ENCODE data around the gene C1orf56.

The C1orf56 gene

DNA sequence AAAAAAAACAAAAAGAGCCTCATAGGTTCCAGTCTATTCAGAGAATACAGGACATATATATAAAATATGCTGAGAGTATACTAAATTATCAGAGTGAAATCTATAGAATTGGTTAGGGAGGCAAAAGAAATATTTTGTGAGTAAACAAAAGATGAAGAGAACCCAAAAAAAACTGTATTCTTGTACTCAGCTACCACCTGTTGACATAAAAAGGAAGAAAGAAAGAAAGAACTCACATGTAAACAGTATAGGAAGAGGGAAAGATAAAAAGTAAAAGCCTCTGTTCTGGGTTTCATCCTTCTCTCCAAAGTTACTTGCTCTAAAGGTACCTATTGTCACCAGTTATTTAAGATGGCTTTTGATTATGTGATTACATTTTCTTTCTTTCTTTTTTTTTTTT lies 21.1 kb upstream of the C1orf56 start:
- DNase-seq (ENCODE audit: low spot score) = no peak

DNA sequence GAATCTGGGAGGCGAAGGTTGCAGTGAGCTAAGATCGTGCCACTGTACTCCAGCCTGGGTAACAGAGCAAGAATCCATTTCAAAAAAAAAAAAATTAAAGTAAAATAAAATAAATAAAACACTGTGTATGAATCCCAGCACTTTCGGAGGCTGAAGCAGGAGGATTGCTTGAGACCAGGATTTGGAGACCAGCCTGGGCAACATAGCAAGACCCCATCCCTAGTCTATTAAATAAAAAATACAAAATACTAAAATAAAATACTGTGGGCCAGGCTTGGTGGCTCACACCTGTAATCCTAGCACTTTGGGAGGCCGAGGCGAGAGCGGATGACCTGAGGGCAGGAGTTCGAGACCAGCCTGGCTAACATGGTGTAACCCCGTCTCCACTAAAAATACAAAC lies 15.4 kb upstream of the C1orf56 start:
- DNase-seq (ENCODE audit: low spot score) = no peak

- DNase-seq (ENCODE audit: low spot score) = no peak
These were observed 12.4 kb upstream of the C1orf56 start for GRCh38 chr1:151035167-151035566.

DNA sequence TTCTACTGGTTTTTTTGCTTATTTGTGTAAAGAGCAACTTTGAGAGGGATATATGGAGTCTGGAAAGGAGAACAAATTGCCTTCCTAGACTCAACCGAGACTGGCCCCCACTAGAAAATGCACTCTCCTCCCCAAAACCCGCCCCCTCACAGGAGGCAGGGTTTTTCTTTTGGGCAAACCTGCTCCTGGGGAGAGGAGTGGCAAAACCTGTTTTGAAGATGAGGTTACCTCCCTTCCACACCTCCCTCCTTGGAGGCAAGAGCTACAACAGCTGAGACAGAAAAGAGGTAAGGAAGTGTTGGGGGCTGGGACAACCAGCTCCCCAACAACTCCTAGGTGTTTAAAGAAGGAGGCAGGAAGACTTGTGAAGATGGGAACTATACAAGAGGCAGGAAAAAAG lies 11.2 kb upstream of the C1orf56 start, which contains the start of gene BNIPL:
Gene BNIPL (plus strand): TSS at position 231 of the 400 bp plus-strand sequence. CDS start 140 bp downstream, at position 371.
- no peak for DNase-seq (ENCODE audit: low spot score)

DNA sequence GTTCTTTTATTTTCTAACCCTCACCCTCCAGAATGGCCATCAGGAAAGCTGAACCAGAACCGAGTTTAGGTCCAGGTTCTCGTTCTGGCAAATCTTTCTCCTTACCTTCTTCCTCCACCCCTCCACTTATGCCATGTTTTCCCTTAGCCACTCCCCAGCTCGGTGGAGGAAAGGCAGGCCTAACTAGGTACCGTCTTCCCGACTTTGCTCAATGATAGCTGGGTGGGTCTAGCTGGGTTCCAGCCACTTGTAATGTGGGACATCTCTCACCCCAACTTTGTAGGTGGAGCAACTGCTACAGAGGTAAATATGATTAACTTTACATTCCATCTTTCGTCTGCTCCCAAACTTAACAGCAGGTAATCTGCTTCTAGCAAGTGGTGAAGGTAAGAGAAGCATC lies 10.5 kb upstream of the C1orf56 start:
- DNase-seq (ENCODE audit: low spot score) = no peak

GRCh38 chr1:151039521-151039920 lies 8.0 kb upstream of the C1orf56 start:
- no peak for DNase-seq (ENCODE audit: low spot score)

DNA sequence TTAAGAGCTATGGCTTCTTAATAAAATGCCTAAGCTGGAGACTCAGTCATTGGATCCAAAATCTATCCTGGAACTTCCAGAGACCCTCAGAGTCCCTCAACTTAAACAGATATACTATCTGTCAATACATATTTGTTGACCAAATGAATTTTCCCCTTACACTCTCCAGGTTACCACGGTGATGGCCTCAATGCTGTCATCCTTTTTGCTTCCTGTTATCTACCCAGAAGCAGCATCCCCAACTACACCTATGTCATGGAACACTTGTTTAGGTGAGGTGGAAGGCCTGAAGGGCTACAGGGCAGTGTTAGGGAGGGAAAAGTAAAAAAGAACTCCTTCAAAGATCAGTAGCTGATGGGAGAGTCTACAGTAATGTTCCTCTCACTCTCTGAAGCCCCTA lies 4.4 kb upstream of the C1orf56 start:
- DNase-seq (ENCODE audit: low spot score) = no peak

GRCh38 chr1:151047925-151048644 lies 534 bp downstream of the C1orf56 start:
- DNase-seq (ENCODE audit: low spot score) = peak; percentile 80

DNA sequence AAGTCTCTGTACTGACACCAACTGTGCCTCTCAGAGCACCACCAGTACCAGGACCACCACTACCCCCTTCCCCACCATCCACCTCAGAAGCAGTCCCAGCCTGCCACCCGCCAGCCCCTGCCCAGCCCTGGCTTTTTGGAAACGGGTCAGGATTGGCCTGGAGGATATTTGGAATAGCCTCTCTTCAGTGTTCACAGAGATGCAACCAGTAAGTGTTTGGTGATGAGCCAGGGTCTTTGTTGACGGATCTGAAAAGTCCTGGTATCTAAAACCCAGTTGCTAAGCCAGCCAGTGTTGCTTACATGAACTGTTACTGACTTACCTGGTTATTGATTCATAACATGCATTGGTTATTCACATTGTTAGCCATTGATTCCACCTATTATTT lies 1.1 kb downstream of the C1orf56 start:
- no peak for DNase-seq (ENCODE audit: low spot score)

GRCh38 chr1:151049458-151049857 lies 1.9 kb downstream of the C1orf56 start:
- DNase-seq (ENCODE audit: low spot score) = no peak

- no peak for DNase-seq (ENCODE audit: low spot score)
These were observed 2.6 kb downstream of the C1orf56 start for GRCh38 chr1:151050051-151050688.

GRCh38 chr1:151051356-151052009 lies 3.9 kb downstream of the C1orf56 start:
- DNase-seq (ENCODE audit: low spot score) = no peak

DNA sequence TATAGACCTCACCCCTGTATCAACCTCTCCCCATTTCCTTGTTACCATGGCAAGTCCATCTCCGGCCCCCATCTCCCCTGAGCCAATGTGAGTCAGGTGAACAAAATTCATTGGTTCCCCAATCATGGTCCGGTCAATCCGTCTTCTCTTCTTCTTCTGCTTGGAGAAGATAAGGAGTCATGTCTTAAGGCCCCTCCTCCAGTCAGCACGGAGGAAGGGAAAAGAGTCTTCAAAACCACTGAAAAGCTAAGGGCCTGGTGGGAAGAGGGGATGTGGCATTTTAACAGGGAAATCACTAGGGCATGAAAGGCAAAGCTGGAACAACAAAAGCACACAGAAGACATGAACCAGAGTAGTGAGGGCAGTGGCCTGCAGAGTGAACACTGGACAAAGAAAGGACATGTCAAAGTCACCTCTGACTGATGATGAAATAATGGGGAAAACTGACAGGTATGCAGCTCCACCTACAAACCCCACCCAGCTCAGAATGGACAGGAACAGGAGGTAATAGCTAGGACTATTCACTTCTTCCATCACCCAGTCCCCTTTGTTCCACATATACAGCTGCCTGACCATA lies 7.5 kb downstream of the C1orf56 start:
- DNase-seq (ENCODE audit: low spot score) = no peak

DNA sequence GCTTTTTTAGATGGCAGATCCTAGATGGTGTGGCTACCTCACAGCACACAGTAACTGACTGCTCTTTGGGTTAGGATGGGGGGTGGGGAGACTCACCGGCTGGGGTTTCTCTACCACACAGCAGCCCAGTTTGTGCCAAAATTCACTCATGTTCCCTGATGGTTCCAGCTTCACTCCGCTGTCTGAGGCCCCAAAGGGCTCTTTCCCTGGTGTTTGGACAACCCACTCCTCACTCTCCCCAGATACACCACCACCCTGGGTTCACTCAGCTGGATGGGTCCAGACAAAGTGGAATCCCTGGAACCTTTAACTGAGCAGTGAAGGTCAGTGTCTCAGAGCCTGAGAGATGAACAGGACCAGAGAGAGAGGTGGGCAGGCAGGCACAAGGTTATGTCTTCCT lies 8.0 kb downstream of the C1orf56 start:
- DNase-seq (ENCODE audit: low spot score) = no peak

DNA sequence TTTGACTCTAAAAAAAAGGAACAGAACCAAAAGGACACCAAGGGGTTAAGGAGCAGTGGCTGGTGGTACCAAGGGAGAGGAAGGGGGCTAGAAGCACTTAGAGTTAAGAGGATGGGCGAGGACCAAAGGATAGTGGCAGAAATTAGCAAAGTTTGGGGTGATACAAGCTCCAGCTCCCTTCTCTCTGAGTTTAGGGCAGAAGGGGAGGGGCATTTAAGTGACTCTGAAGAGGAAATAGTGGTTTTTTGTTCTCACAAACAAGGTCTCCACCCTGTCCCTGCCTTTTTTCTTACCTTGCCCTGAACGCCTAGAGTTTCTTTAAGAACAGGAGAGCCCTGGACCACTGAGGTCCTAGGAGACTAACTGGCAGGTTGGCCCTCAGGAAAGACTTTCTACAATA lies 8.6 kb downstream of the C1orf56 start:
- DNase-seq (ENCODE audit: low spot score) = no peak

GRCh38 chr1:151058692-151059091 lies 11.1 kb downstream of the C1orf56 start:
- DNase-seq (ENCODE audit: low spot score) = no peak

DNA sequence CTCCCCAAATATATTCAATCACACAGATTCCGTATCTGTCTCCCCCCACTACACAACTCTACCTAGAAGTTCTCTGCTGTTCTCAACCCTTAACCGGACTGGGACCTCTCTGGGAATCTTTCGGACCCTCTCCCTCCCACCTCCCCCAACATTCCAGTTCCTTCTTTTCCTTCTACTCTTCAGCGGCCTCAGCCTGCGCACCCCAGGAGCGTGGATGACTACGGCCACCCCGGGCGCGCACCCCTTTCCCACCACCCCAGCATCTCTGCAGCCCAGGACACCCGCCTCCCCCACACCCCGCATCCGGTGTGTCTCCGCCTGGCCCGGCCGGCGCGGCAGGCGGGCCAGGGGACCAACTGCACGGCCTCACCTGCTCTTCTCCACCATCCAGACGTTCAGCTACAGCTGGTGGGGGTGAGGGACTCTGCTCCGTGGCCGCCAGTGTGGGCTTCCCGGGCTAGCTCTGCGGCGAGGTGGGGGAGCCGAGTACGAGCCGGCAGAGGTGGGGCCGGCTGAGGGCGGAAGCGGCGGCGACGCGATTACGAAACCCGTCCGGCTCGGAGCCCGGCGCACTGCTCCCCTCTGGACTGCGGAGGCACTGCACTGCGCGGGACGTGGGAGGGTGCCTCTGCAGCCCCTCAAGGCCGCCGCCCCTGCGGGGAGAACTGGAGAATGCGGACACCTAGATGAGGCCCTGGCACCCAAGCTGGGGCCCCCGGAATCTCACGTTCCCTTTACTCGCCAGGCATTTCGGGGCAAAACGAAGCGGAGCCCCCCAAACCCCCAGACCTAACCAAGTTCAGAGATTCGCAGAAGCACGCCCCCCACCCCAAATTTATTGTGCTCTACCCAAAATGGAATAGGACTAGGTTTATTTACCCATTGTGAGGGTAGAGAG lies 11.8 kb downstream of the C1orf56 start, which contains the start of gene CDC42SE1:
Gene CDC42SE1 (minus strand): TSS at position 514 of the 898 bp plus-strand sequence. CDS start 3,892 bp downstream, outside the sequence.
- peak; percentile 81 for DNase-seq (ENCODE audit: low spot score)

DNA sequence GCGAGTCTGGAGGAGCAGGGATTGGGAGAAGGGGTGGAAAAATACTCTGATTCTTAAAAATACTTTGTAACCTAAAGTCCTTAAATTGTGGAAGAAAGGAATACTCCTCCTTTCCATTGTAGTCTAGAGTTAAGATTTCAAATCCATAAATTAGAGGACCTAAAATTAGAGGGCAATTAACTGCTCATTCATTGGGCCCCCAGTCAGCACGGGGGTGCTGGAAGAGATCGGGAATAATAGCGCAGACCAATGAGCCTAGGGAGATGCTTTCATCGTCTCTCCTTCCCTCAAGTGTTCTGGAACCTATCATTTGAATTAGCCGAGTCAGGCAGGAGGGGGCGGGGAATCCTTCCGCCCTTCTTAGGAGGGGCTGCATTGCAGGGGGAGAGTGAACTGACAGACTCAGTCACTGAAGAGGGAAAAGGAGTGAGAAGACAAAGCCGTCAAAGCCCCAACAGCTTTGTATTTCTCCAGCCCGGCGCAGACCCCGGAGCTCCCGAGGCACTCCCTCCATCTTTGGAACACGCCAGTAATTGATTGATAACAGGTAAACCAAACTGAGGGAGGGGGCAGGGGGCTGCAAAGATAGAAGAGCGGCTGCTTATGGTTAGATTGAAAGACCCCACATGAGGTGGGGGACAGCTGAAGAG lies 12.6 kb downstream of the C1orf56 start, which contains the start of gene MLLT11:
Gene MLLT11 (plus strand): TSS at position 391 of the 650 bp plus-strand sequence. CDS start 6,828 bp downstream, outside the sequence.
- peak; percentile 43 for DNase-seq (ENCODE audit: low spot score)

DNA sequence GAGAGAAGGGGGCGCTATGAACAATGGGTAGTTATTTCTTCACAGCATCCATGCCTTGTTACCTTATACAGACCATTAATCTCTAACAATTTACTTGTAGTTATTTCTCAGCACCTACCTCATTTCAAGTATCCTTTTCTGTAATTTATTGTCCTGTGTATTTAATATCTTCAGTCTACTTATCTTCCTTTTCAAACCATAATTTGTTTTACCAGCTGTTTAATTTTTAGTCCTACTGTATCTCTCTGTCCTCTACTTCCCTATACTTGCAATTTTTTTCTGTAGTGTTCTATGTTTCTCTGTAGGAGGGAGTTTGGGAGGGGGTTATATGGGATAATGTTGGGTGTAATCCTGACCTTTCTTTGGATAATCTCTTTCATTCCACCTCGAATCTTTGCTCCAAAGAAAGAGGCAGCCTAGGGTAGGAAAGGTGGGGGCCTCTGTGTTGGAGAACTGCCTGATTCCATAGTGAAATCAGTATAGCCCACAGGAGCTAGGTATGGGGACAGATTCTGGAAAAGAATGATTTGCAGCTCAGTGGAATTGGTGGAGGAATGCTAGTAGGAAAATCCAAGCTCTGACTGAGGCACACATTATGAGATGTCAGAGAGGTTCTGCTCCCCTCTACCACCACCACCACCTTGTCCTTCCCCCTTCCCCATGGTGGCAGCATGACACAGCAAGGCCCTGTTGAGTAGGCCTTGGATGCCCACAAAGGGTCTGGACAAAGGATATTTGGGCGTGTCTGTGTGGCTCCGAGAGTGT lies 13.3 kb downstream of the C1orf56 start:
- DNase-seq (ENCODE audit: low spot score) = no peak

GRCh38 chr1:151061704-151062103 lies 14.2 kb downstream of the C1orf56 start:
- no peak for DNase-seq (ENCODE audit: low spot score)
